ENCODE measurements around the gene IRF4.

Gene IRF4

DNA sequence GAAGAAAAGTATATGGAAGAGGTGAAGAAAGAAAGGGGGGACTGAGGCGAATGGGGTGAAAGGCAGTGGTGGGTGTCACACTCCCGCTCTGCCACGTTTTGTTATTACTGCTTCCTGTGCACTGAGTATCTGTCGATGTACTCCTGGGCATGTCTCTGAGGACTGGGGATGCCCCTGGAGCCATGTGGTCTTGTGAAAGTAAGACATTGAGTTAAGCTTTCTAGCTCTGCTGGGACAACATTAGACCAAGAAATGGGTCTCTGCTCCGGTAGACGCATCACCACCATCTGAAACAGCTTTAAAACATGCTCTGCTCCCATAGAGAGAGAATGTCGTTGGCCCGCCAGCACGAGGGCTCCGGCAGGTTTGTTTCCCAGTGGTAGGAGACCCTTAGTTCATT lies 40.0 kb downstream of the IRF4 start:
- DNase-seq = no peak
- no peaks in the 10 kb centered on the region for H3K36me3 ChIP-seq (ENCODE audit: control insufficient read depth, insufficient read depth, low read length)
- no peak overlapping the region for H3K4me3 ChIP-seq (ENCODE audit: insufficient read depth, low read depth, low read length, poor library complexity, severe bottlenecking)
- H3K27ac ChIP-seq (ENCODE audit: insufficient read depth, low read length, poor library complexity, severe bottlenecking) = no peak overlapping the region
- peaks cover 11% of the 10 kb centered on the region for H3K4me1 ChIP-seq (ENCODE audit: control insufficient read depth, insufficient read depth, low read length, poor library complexity, severe bottlenecking)
- H3K27me3 ChIP-seq (replicated peaks; ENCODE audit: control insufficient read depth, insufficient read depth, low read length, poor library complexity, severe bottlenecking) = no peaks in the 10 kb centered on the region
- H3K9me3 ChIP-seq (ENCODE audit: control insufficient read depth, low read length) = no peaks in the 10 kb centered on the region

DNA sequence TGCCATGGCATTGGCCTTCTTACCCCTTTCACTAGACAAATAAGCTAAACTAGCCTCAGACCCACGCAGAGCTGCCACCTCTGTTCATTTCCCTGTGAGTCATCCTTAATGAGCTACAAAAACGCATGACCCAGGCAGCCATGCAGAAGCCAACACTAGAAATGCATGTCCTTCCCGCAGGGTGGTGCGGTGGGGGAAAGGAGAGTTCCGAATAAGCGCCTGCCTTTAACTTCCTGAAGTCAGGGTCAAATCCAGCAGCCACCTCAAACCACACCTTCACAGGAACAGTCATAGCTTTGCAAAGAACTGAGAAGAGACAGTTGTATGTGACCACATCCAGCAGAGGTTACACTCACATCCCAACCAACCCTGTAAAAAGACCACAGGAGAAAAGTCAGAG lies 40.4 kb downstream of the IRF4 start:
- no peaks in the 10 kb centered on the region for H3K36me3 ChIP-seq (ENCODE audit: control insufficient read depth, insufficient read depth, low read length)
- H3K27ac ChIP-seq (ENCODE audit: insufficient read depth, low read length, poor library complexity, severe bottlenecking) = no peak overlapping the region
- H3K27me3 ChIP-seq (replicated peaks; ENCODE audit: control insufficient read depth, insufficient read depth, low read length, poor library complexity, severe bottlenecking) = no peaks in the 10 kb centered on the region
- H3K9me3 ChIP-seq (ENCODE audit: control insufficient read depth, low read length) = no peaks in the 10 kb centered on the region
- H3K4me3 ChIP-seq (ENCODE audit: insufficient read depth, low read depth, low read length, poor library complexity, severe bottlenecking) = no peak overlapping the region
- no peak for DNase-seq
- peaks cover 11% of the 10 kb centered on the region for H3K4me1 ChIP-seq (ENCODE audit: control insufficient read depth, insufficient read depth, low read length, poor library complexity, severe bottlenecking)

DNA sequence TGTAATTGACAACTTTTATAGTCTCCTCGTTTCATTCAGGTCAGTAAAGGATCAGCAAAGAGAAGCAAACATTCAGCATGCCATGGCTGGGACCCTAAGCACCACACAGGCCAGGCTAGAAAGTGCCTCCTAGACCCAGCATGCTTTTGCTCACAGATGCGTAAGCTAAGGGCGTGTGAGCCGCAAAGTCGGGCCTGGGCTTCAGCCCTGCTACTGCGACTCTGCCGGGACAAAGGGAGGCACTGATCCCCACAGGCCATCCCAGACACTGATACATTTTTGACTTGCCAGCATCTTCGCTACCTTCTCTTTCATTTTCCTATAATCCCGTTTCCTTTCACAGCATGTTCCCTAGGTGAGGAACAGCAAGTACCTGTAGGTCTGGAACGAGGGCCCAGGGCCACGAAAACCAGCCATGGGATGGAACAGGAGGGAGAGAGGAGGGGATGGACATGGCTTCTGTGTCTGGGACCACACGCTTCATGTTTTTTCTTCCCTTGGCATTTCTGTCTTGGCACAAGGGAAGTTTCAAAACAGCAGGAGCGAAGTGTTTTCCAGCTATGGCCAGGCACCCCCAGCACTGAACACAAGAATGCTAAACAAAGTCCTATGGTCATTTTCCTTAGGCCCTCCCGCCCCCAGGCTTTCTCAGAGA lies 42.6 kb downstream of the IRF4 start:
- no peak for DNase-seq
- H3K27me3 ChIP-seq (replicated peaks; ENCODE audit: control insufficient read depth, insufficient read depth, low read length, poor library complexity, severe bottlenecking) = no peaks in the 10 kb centered on the region
- no peaks in the 10 kb centered on the region for H3K9me3 ChIP-seq (ENCODE audit: control insufficient read depth, low read length)
- no peaks in the 10 kb centered on the region for H3K36me3 ChIP-seq (ENCODE audit: control insufficient read depth, insufficient read depth, low read length)
- H3K4me3 ChIP-seq (ENCODE audit: insufficient read depth, low read depth, low read length, poor library complexity, severe bottlenecking) = no peak overlapping the region
- H3K4me1 ChIP-seq (ENCODE audit: control insufficient read depth, insufficient read depth, low read length, poor library complexity, severe bottlenecking) = peaks cover 5% of the 10 kb centered on the region
- H3K27ac ChIP-seq (ENCODE audit: insufficient read depth, low read length, poor library complexity, severe bottlenecking) = no peak overlapping the region

DNA sequence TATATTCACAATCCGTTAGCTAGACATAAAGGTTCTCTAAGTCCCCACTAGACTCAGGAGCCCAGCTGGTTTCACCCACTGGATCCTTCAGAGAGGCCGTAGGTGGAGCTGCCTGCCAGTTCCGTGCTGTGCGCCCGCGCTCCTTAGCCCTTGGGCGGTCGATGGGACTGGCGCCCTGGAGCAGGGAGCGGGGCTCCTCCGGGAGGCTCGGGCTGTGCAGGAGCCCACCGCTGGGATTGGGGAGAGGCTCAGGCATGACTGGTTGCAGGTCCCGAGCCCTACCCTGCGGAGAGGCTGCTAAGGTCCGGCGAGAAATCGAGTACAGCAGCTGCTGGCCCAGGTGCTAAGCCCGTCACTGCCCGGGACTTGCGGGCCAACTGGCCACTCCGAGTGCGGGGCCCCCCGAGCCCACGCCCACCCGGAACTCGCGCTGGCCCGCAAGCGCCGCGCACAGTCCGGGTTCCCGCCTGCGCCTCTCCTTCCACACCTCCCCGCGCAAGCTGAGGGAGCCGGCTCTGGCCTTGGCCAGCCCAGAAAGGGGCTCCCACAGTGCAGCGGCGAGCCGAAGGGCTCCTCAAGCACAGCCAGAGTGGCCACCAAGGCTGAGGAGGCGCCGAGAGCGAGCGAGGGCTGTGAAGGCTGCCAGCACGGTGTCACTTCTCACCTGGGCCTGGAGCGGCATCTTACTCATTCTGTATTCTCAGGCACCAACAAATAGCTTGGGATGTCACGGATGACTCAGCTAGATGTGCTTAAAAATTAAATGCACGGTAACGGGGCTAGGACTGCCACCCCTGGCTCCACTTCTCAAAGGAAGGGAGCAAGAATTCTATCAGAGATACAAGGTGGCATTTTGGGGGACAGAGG lies 44.1 kb downstream of the IRF4 start:
- Histone ChIP-seq H3K4me3 (ENCODE audit: insufficient read depth, low read depth, low read length, poor library complexity, severe bottlenecking) (no peak overlapping the region), H3K27me3 (replicated peaks; ENCODE audit: control insufficient read depth, insufficient read depth, low read length, poor library complexity, severe bottlenecking) (no peaks in the 10 kb centered on the region), H3K4me1 (ENCODE audit: control insufficient read depth, insufficient read depth, low read length, poor library complexity, severe bottlenecking) (peaks cover 5% of the 10 kb centered on the region), H3K27ac (ENCODE audit: insufficient read depth, low read length, poor library complexity, severe bottlenecking) (no peak overlapping the region), H3K9me3 (ENCODE audit: control insufficient read depth, low read length) (no peaks in the 10 kb centered on the region), H3K36me3 (ENCODE audit: control insufficient read depth, insufficient read depth, low read length) (no peaks in the 10 kb centered on the region)
- DNase-seq = no peak

DNA sequence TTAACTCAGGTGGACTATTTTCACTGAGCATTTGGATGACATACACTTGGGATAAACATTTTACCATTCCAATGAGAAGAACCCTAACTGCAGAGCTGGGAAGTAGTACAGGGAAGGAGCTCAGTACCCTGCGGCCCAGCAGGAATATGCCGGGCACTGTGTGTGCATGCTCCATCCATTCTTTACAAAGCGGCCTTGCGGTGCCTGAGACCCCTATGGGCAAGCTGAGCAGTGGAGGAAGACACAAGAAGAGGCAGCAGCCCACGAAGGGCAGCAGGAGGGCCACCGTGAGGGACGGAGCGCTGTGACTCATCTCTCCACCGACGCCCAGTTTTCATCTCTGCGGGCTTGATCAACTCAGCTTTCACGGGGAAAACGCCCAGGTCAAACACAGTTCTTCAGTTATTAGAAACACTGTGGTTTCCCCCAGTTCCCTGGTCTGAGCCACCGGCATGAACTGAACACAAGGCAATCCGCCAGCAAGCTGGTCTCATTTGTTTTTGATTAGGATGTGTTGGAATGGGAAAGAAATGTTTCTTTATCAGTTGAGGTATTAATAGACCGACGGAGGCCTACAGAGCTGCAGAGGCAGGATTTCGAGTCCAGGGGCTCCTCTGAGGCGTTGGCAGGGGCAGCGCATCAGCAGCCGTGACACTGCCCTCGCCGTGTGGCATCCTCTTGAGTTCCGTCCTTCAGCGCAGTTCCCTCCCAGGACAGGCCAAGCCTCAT lies 44.9 kb downstream of the IRF4 start:
- no peaks in the 10 kb centered on the region for H3K27me3 ChIP-seq (replicated peaks; ENCODE audit: control insufficient read depth, insufficient read depth, low read length, poor library complexity, severe bottlenecking)
- no peak for DNase-seq
- no peaks in the 10 kb centered on the region for H3K9me3 ChIP-seq (ENCODE audit: control insufficient read depth, low read length)
- no peak overlapping the region for H3K4me3 ChIP-seq (ENCODE audit: insufficient read depth, low read depth, low read length, poor library complexity, severe bottlenecking)
- H3K27ac ChIP-seq (ENCODE audit: insufficient read depth, low read length, poor library complexity, severe bottlenecking) = no peak overlapping the region
- peaks cover 5% of the 10 kb centered on the region for H3K4me1 ChIP-seq (ENCODE audit: control insufficient read depth, insufficient read depth, low read length, poor library complexity, severe bottlenecking)
- no peaks in the 10 kb centered on the region for H3K36me3 ChIP-seq (ENCODE audit: control insufficient read depth, insufficient read depth, low read length)

DNA sequence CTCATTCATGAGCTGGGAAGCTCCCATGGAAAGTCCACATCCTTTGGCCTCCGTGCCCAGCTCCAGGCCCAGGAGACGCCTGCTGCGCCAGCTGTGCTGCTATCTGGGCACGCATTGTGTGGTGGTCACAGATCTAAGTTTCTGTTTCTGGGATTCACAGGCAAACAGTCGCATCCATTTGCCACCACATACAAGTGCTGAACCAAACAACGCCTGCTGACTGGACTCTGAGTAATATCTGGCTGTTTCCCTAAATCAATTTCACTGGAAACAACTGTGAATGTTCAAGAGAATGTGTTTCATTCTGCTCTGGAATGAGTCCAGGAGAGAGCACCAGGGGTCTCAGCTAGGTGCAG lies 45.5 kb downstream of the IRF4 start:
- no peaks in the 10 kb centered on the region for H3K27me3 ChIP-seq (replicated peaks; ENCODE audit: control insufficient read depth, insufficient read depth, low read length, poor library complexity, severe bottlenecking)
- H3K4me3 ChIP-seq (ENCODE audit: insufficient read depth, low read depth, low read length, poor library complexity, severe bottlenecking) = no peak overlapping the region
- H3K36me3 ChIP-seq (ENCODE audit: control insufficient read depth, insufficient read depth, low read length) = no peaks in the 10 kb centered on the region
- no peaks in the 10 kb centered on the region for H3K9me3 ChIP-seq (ENCODE audit: control insufficient read depth, low read length)
- H3K4me1 ChIP-seq (ENCODE audit: control insufficient read depth, insufficient read depth, low read length, poor library complexity, severe bottlenecking) = peaks cover 5% of the 10 kb centered on the region
- no peak overlapping the region for H3K27ac ChIP-seq (ENCODE audit: insufficient read depth, low read length, poor library complexity, severe bottlenecking)
- DNase-seq = no peak

DNA sequence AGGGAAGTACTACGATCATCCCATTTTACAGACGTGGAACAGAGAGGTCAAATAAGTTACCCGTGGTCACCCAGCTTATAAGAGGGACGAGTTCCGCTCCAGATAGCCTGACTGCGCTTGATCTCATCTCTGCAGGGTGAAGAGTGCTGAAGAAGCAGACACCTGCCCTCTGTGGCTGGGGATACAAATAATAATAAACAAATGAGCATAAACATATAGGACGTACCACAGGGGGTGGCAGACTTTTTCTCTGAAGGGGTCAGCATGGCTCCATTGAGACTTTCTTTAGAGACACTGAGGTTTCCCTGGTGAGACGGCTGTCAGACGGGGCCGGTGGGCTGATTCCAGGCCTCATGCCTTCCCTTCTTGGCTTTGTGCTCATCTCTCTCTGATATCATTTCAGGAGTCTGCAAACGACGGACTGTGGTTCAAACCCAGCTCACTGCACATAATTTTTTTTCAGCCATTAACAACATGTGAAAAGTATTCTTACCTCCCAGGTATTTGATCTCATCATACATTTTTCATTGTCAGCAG lies 47.1 kb downstream of the IRF4 start:
- H3K9me3 ChIP-seq (ENCODE audit: control insufficient read depth, low read length) = no peaks in the 10 kb centered on the region
- H3K27me3 ChIP-seq (replicated peaks; ENCODE audit: control insufficient read depth, insufficient read depth, low read length, poor library complexity, severe bottlenecking) = no peaks in the 10 kb centered on the region
- peaks cover 5% of the 10 kb centered on the region for H3K4me1 ChIP-seq (ENCODE audit: control insufficient read depth, insufficient read depth, low read length, poor library complexity, severe bottlenecking)
- DNase-seq = no peak
- H3K4me3 ChIP-seq (ENCODE audit: insufficient read depth, low read depth, low read length, poor library complexity, severe bottlenecking) = no peak overlapping the region
- H3K27ac ChIP-seq (ENCODE audit: insufficient read depth, low read length, poor library complexity, severe bottlenecking) = no peak overlapping the region
- H3K36me3 ChIP-seq (ENCODE audit: control insufficient read depth, insufficient read depth, low read length) = no peaks in the 10 kb centered on the region

DNA sequence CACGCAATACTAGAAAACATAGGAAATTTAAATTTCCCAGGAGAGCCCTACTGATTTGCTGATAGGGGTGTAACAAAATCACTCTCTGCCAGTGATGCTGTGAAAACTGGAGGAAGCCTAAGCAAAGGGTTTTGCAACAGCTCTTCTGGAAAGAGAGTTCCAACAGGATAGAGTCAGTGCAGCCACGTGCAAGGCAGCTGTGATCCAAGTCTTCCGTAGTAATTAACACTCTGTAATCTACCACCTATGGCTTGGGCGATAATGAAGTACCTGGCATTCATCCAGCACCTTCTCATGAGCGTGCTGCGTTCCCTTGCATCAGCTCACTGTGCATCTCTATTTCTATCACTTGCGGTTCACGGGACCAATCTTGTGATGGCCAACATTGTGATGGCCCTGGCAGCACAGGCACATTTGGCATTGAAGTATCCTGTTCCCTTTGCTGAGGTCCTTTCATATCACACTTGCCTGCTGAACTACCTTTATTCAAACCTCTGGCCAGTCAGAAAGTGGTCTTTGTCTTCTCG lies 48.2 kb downstream of the IRF4 start:
- DNase-seq = no peak
- H3K27me3 ChIP-seq (replicated peaks; ENCODE audit: control insufficient read depth, insufficient read depth, low read length, poor library complexity, severe bottlenecking) = no peaks in the 10 kb centered on the region
- H3K9me3 ChIP-seq (ENCODE audit: control insufficient read depth, low read length) = no peaks in the 10 kb centered on the region
- H3K4me3 ChIP-seq (ENCODE audit: insufficient read depth, low read depth, low read length, poor library complexity, severe bottlenecking) = no peak overlapping the region
- no peaks in the 10 kb centered on the region for H3K36me3 ChIP-seq (ENCODE audit: control insufficient read depth, insufficient read depth, low read length)
- H3K4me1 ChIP-seq (ENCODE audit: control insufficient read depth, insufficient read depth, low read length, poor library complexity, severe bottlenecking) = peaks cover 7% of the 10 kb centered on the region
- no peak overlapping the region for H3K27ac ChIP-seq (ENCODE audit: insufficient read depth, low read length, poor library complexity, severe bottlenecking)

DNA sequence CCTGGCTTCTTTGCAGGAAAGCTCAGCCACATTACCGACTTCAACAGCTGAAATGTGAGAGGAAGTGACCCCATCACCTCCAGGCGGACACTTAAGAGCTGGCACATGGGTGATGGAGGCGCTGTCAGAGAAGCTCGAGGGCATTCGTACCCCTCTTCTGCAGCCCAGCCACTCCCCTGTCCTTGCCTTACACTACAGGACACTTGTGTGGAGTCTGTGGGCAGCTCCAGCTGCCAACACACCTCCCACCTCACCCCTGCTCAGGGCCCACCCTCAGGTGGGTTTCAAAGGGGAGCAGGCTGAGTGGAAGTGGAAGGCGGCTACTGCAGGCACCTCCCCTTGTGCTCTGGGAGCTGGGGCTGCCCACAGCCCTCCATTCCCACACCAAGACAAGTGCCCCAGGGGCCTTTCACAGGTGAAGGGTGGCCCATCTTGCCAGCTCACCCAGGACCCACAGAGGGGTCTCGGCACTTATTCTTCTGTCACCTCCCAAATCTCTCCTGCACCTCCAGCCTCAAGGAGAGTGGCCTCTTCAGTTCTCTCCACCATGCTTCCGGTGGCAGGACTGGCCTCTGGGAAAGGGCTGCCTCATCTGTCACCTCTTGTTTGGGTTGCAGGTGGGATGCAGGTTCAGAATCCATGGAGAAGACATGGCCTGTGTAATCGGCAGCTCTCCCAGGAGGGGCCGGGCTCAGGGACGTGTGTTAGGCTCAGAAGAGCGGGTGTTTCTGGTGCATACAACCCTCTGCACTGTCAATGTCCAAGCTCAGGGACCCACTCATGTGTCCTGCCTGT lies 49.8 kb downstream of the IRF4 start:
- H3K9me3 ChIP-seq (ENCODE audit: control insufficient read depth, low read length) = no peaks in the 10 kb centered on the region
- H3K27ac ChIP-seq (ENCODE audit: insufficient read depth, low read length, poor library complexity, severe bottlenecking) = no peak overlapping the region
- no peak for DNase-seq
- peaks cover 19% of the 10 kb centered on the region for H3K4me1 ChIP-seq (ENCODE audit: control insufficient read depth, insufficient read depth, low read length, poor library complexity, severe bottlenecking)
- no peak overlapping the region for H3K4me3 ChIP-seq (ENCODE audit: insufficient read depth, low read depth, low read length, poor library complexity, severe bottlenecking)
- no peaks in the 10 kb centered on the region for H3K27me3 ChIP-seq (replicated peaks; ENCODE audit: control insufficient read depth, insufficient read depth, low read length, poor library complexity, severe bottlenecking)
- no peaks in the 10 kb centered on the region for H3K36me3 ChIP-seq (ENCODE audit: control insufficient read depth, insufficient read depth, low read length)
